Measurements from ENCODE around the gene TSPAN18.

DNA sequence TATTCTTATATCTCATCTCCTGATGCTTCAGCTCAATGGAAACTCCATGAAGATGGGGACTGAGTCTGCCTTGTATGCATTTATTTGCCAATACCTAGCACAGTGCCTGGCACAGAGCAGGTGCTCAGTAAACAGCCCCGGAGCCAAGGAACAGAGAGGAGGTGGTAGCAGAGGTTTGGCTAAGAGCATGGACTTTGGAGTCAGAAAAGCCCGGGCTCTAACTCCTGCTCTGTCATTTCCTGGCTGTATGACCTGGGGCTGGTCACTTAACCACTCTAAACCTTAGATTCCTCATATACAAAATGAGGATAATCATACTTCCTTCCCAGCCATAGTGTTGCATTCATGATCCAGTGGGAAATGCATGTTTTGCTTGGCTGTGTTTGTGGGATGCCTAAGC, 187.3 kb downstream of the TSPAN18 start:
- TF ChIP-seq, protein P1, sequence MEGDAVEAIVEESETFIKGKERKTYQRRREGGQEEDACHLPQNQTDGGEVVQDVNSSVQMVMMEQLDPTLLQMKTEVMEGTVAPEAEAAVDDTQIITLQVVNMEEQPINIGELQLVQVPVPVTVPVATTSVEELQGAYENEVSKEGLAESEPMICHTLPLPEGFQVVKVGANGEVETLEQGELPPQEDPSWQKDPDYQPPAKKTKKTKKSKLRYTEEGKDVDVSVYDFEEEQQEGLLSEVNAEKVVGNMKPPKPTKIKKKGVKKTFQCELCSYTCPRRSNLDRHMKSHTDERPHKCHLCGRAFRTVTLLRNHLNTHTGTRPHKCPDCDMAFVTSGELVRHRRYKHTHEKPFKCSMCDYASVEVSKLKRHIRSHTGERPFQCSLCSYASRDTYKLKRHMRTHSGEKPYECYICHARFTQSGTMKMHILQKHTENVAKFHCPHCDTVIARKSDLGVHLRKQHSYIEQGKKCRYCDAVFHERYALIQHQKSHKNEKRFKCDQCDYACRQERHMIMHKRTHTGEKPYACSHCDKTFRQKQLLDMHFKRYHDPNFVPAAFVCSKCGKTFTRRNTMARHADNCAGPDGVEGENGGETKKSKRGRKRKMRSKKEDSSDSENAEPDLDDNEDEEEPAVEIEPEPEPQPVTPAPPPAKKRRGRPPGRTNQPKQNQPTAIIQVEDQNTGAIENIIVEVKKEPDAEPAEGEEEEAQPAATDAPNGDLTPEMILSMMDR (IDR thresholded peaks at IDR 0.05), result no peak
- TF ChIP-seq SIN3A (IDR thresholded peaks at IDR 0.05; ENCODE audit: borderline replicate concordance, insufficient read depth, low read depth, low read length) (no peak), POLR2AphosphoS5 (IDR thresholded peaks at IDR 0.05; ENCODE audit: low read depth, low read length) (no peak), TCF7L2 (IDR thresholded peaks at IDR 0.05; ENCODE audit: low read depth, low read length) (no peak)
- TF ChIP-seq, protein P2, sequence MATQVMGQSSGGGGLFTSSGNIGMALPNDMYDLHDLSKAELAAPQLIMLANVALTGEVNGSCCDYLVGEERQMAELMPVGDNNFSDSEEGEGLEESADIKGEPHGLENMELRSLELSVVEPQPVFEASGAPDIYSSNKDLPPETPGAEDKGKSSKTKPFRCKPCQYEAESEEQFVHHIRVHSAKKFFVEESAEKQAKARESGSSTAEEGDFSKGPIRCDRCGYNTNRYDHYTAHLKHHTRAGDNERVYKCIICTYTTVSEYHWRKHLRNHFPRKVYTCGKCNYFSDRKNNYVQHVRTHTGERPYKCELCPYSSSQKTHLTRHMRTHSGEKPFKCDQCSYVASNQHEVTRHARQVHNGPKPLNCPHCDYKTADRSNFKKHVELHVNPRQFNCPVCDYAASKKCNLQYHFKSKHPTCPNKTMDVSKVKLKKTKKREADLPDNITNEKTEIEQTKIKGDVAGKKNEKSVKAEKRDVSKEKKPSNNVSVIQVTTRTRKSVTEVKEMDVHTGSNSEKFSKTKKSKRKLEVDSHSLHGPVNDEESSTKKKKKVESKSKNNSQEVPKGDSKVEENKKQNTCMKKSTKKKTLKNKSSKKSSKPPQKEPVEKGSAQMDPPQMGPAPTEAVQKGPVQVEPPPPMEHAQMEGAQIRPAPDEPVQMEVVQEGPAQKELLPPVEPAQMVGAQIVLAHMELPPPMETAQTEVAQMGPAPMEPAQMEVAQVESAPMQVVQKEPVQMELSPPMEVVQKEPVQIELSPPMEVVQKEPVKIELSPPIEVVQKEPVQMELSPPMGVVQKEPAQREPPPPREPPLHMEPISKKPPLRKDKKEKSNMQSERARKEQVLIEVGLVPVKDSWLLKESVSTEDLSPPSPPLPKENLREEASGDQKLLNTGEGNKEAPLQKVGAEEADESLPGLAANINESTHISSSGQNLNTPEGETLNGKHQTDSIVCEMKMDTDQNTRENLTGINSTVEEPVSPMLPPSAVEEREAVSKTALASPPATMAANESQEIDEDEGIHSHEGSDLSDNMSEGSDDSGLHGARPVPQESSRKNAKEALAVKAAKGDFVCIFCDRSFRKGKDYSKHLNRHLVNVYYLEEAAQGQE (IDR thresholded peaks at IDR 0.05; ENCODE audit: insufficient read depth in 1 of 2, low read depth in 2 of 2, low read length in 1 of 2), result no peak

All from Panc1 (cell line).